CD4-positive, alpha-beta memory T cell (primary cell): ENCODE data around the gene TBC1D4. TPM values are rescaled to one million over a fixed set of nuclear protein-coding genes. Genes with fewer than 3 reads are reported as not detected.

Source experiments
- CTCF ChIA-PET: fragments of 350-600 bp; sonication (Branson Sonifier 250); formaldehyde crosslinking; loops from one replicate; lab custom pipeline; 2021; ENCODE audit warnings: inconsistent platforms; ENCODE audit not compliant: partially characterized antibody; lab: Charles Lee
- POLR2A ChIA-PET: fragments of 350-600 bp; sonication (Branson Sonifier 250); formaldehyde crosslinking; loops from one replicate; lab custom pipeline; 2021; ENCODE audit not compliant: partially characterized antibody; lab: Charles Lee
- DNase-seq, 5 donors: peaks; one replicate each; pipeline versions ENCODE4 v3.0.0 to v3.0.0-alpha.2; 2020 to 2022; ENCODE audit warnings: mixed read lengths in 1 of 5
- H3K27ac ChIP-seq: one replicate; pipeline ENCODE4 v1.7.0; 2013; ENCODE audit warnings: low read depth, low read length
- H3K27me3 ChIP-seq: 2 replicates; pipeline ENCODE4 v1.7.0; 2013; ENCODE audit warnings: mild to moderate bottlenecking, low read length, moderate library complexity; ENCODE audit not compliant: insufficient read depth
- H3K36me3 ChIP-seq: 2 replicates; pipeline ENCODE4 v1.7.0; 2013; ENCODE audit warnings: mild to moderate bottlenecking, low read length, moderate library complexity; ENCODE audit not compliant: insufficient read depth
- H3K4me1 ChIP-seq: 2 replicates; pipeline ENCODE4 v1.7.0; 2013; ENCODE audit warnings: mild to moderate bottlenecking, low read length, moderate library complexity; ENCODE audit not compliant: insufficient read depth
- H3K4me3 ChIP-seq, 2 donors: one replicate each; pipeline ENCODE4 v1.7.0; 2013; ENCODE audit warnings: low read length in 2 of 2, mild to moderate bottlenecking in 1 of 2
- H3K9me3 ChIP-seq, 2 donors: one replicate each; pipeline ENCODE4 v1.7.0; 2013; ENCODE audit warnings: low read length in 2 of 2, control low read depth in 1 of 2; ENCODE audit not compliant: control insufficient read depth in 1 of 2
- H3K27ac Mint-ChIP-seq, 7 donors: one replicate each; pipeline ENCODE4 v1.8.0; 2020 to 2021; ENCODE audit warnings: mixed read lengths in 7 of 7, mild to moderate bottlenecking in 6 of 7, inconsistent platforms in 3 of 7, moderate library complexity in 3 of 7
- H3K27me3 Mint-ChIP-seq, 2 donors: one replicate each; pipeline ENCODE4 v1.8.0; 2020 to 2021; ENCODE audit warnings: mixed read lengths in 2 of 2
- H3K36me3 Mint-ChIP-seq, 2 donors: one replicate each; pipeline ENCODE4 v1.8.0; 2020 to 2021; ENCODE audit warnings: mixed read lengths in 2 of 2, inconsistent platforms in 1 of 2, mild to moderate bottlenecking in 1 of 2
- H3K4me1 Mint-ChIP-seq, 4 donors: one replicate each; pipeline ENCODE4 v1.8.0; 2020 to 2021; ENCODE audit warnings: mixed read lengths in 4 of 4, mild to moderate bottlenecking in 1 of 4
- H3K4me3 Mint-ChIP-seq, 8 donors: one replicate each; pipeline ENCODE4 v1.8.0; 2020 to 2021; ENCODE audit warnings: mixed read lengths in 8 of 8, mild to moderate bottlenecking in 7 of 8, moderate library complexity in 6 of 8, inconsistent platforms in 3 of 8
- H3K9me3 Mint-ChIP-seq, 8 donors: one replicate each; pipeline ENCODE4 v1.8.0; 2020 to 2021; ENCODE audit warnings: mixed read lengths in 8 of 8, mild to moderate bottlenecking in 5 of 8, inconsistent platforms in 3 of 8, moderate library complexity in 1 of 8
- intact Hi-C: fragments of 100-400 bp; cut with micrococcal nuclease; formaldehyde crosslinking; loops from one replicate; pipeline ENCODE4 v1.15.1; 2023
- polyA plus RNA-seq, 2 donors: library from polyadenylated mRNA; unstranded; fragments of 300-500 nt; fragmentation: Illumina TruSeq; gene quantifications; one replicate each; pipeline ENCODE4 v1.2.3, GENCODE V29; 2021
- total RNA-seq, 2 experiments: library from RNA; stranded (reverse); gene quantifications; one replicate each; pipeline ENCODE4 v1.2.3, GENCODE V29; 2021

Gene TBC1D4
- total and polyA plus RNA-seq, 4 experiments from 2014 or later: 9.5 to 67.2 (median 45.4) TPM

DNA sequence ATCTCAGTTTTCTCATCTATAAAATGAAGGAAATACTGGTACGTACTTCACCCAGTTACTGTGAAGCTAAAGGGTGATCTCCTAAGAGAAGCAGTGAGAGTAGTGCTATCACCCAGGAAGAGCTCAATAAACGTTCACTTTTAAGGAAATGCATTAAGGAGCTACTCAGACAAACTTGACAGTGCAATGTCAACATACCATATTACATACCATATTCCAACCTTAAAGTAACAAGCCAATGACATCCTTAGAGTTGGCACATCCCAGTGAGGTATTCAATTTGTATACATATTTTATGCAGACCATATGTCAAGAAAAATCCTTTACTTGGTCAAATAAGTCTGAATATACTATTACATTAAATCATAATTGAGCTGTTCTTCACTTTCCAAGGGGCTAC lies 7.0 kb downstream of the TBC1D4 start:
- no peak overlapping the region for H3K27ac Mint-ChIP-seq
- DNase-seq: no peak
- intact Hi-C loops: no loop called here
- no peaks in the 10 kb centered on the region for H3K36me3 Mint-ChIP-seq
- H3K27ac ChIP-seq: no peak overlapping the region
- H3K4me1 Mint-ChIP-seq: no peaks in the 10 kb centered on the region
- CTCF ChIA-PET: interaction anchor here (1.2 kb wide), 1 partner anchor 9 kb away, joined by 3 read pairs; no protein-coding TSS in a partner anchor
- H3K27me3 Mint-ChIP-seq: peaks cover 15 to 16% of the 10 kb centered on the region in 2 donors
- no peaks in the 10 kb centered on the region for H3K9me3 Mint-ChIP-seq
- no peaks in the 10 kb centered on the region for H3K27me3 ChIP-seq
- H3K4me1 ChIP-seq: no peaks in the 10 kb centered on the region
- H3K4me3 ChIP-seq: no peak overlapping the region
- no peaks in the 10 kb centered on the region for H3K9me3 ChIP-seq
- POLR2A ChIA-PET: no interaction called here
- H3K36me3 ChIP-seq: no peaks in the 10 kb centered on the region
- no peak overlapping the region for H3K4me3 Mint-ChIP-seq

GRCh38 chr13:75473468-75473867 lies 8.5 kb downstream of the TBC1D4 start:
- intact Hi-C loops: no loop called here
- H3K27ac Mint-ChIP-seq: no peak overlapping the region
- H3K27me3 Mint-ChIP-seq: peaks cover 6 to 9% of the 10 kb centered on the region in 2 donors
- Histone ChIP-seq H3K27ac (no peak overlapping the region), H3K9me3 (no peaks in the 10 kb centered on the region), H3K4me3 (no peak overlapping the region), H3K27me3 (no peaks in the 10 kb centered on the region), H3K4me1 (no peaks in the 10 kb centered on the region), H3K36me3 (no peaks in the 10 kb centered on the region)
- no peak for DNase-seq
- H3K36me3 Mint-ChIP-seq: no peaks in the 10 kb centered on the region
- no peak overlapping the region for H3K4me3 Mint-ChIP-seq
- POLR2A ChIA-PET: no interaction called here
- H3K4me1 Mint-ChIP-seq: no peaks in the 10 kb centered on the region
- no peaks in the 10 kb centered on the region for H3K9me3 Mint-ChIP-seq
- CTCF ChIA-PET: no interaction called here

DNA sequence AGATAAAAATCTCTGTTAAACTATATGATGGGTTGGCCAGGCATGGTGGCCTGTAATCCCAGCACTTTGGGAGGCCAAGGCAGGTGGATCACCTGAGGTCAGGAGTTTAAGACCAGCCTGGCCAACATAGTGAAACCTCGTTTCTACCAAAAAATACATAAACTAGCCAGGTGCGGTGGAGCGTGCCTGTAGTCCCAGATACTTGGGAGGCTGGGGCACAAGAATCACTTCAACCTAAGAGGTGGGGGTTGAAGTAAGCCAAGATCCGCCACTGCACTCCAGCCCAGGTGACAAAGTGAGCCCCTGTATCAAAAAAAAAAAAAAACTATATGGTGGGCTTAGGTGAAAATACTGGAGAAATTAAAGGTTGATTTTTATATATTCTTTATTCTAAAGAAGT lies 11.3 kb downstream of the TBC1D4 start:
- no peaks in the 10 kb centered on the region for H3K4me1 ChIP-seq
- peaks cover 5% of the 10 kb centered on the region in 2 donors for H3K27me3 Mint-ChIP-seq
- no peaks in the 10 kb centered on the region for H3K36me3 ChIP-seq
- ChIA-PET CTCF (no interaction called here), POLR2A (no interaction called here)
- no peaks in the 10 kb centered on the region for H3K27me3 ChIP-seq
- DNase-seq: no peak
- no peak overlapping the region for H3K4me3 Mint-ChIP-seq
- no peak overlapping the region for H3K27ac Mint-ChIP-seq
- H3K4me3 ChIP-seq: no peak overlapping the region
- H3K4me1 Mint-ChIP-seq: no peaks in the 10 kb centered on the region
- no peaks in the 10 kb centered on the region for H3K9me3 ChIP-seq
- intact Hi-C loops: no loop called here
- no peaks in the 10 kb centered on the region for H3K36me3 Mint-ChIP-seq
- no peaks in the 10 kb centered on the region for H3K9me3 Mint-ChIP-seq
- no peak overlapping the region for H3K27ac ChIP-seq

DNA sequence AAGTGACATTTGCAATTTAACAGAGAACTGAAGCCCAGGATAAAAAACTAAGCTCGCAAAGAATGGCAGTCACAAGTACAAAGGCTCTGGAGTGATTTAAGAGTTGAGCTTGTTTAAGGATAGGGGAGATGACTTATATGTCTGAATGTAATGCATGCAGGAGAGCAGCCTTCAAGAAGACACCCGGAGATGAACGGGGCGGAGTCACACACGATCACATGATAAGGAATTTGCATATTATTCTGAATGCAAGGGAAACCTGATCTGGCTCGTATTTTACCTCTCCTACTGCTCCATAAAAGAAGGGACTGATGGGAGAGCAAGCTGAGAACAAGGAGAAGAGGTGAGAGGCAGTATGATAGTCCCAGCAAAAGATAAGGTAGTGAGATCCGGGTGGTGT lies 12.9 kb downstream of the TBC1D4 start:
- Mint-ChIP-seq H3K9me3 (peaks cover 0 to 4% (median 0%) of the 10 kb centered on the region in 8 donors), H3K4me3 (no peak overlapping the region), H3K27me3 (peaks cover 8% of the 10 kb centered on the region in 2 donors), H3K36me3 (no peaks in the 10 kb centered on the region), H3K4me1 (no peaks in the 10 kb centered on the region), H3K27ac (peak overlapping the region in 1 of 7 donors; percentile 65)
- intact Hi-C loops: no loop called here
- H3K36me3 ChIP-seq: no peaks in the 10 kb centered on the region
- H3K4me3 ChIP-seq: no peak overlapping the region
- H3K27ac ChIP-seq: no peak overlapping the region
- DNase-seq: no peak
- no peaks in the 10 kb centered on the region for H3K27me3 ChIP-seq
- H3K9me3 ChIP-seq: no peaks in the 10 kb centered on the region
- no peaks in the 10 kb centered on the region for H3K4me1 ChIP-seq
- POLR2A ChIA-PET: no interaction called here
- CTCF ChIA-PET: interaction anchor here (1.7 kb wide), 1 partner anchor 14 kb away, joined by 4 read pairs; the partner anchor contains the start of gene TBC1D4

DNA sequence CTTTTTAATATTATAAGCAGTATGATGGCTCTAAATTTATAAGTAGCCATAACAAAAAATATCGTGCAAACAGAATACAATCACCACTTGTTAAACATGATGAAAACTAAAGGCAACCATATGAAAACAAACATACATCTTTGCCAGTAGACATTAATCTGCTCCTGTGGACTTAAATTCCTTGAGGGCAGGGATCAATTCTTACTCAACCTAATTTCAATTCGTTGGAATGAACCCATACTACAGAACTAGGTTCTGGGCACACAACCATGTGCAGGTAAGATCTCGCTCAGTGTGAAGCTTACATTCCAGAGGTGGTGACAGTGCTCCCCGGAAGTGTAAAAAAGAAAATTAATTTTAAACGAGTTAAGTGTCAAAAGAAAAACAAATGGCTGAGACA lies 13.4 kb downstream of the TBC1D4 start:
- no peaks in the 10 kb centered on the region for H3K9me3 ChIP-seq
- no peak overlapping the region for H3K4me3 ChIP-seq
- POLR2A ChIA-PET: no interaction called here
- peaks cover 10% of the 10 kb centered on the region in 2 donors for H3K27me3 Mint-ChIP-seq
- no peaks in the 10 kb centered on the region for H3K27me3 ChIP-seq
- no peaks in the 10 kb centered on the region for H3K4me1 Mint-ChIP-seq
- intact Hi-C loops: no loop called here
- no peaks in the 10 kb centered on the region for H3K36me3 Mint-ChIP-seq
- CTCF ChIA-PET: interaction anchor here (1.7 kb wide), 1 partner anchor 14 kb away, joined by 4 read pairs; the partner anchor contains the start of gene TBC1D4
- H3K27ac Mint-ChIP-seq: no peak overlapping the region
- H3K27ac ChIP-seq: no peak overlapping the region
- no peak for DNase-seq
- H3K4me1 ChIP-seq: no peaks in the 10 kb centered on the region
- no peak overlapping the region for H3K4me3 Mint-ChIP-seq
- H3K36me3 ChIP-seq: no peaks in the 10 kb centered on the region
- H3K9me3 Mint-ChIP-seq: peaks cover 0 to 4% (median 0%) of the 10 kb centered on the region in 8 donors

DNA sequence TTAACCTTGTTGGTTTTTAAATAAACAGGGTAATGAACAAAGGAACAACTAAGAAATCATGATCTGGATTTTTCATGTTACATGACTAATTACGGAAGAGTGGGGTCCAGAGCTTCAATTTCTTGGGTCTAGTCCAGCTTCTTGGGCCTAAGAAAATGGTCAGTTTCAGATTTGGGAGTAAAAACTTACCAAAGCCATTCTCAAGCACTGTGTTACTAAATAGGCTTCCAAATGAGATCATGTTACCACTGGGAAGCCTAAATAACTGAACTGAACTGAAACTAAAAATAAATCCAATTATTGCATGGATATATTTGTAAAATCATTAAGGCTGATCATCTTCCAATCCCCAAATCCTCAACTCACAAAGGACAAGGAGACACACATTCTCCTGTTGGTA lies 13.9 kb downstream of the TBC1D4 start:
- no peaks in the 10 kb centered on the region for H3K36me3 Mint-ChIP-seq
- H3K27ac Mint-ChIP-seq: no peak overlapping the region
- no peaks in the 10 kb centered on the region for H3K36me3 ChIP-seq
- ChIA-PET POLR2A (no interaction called here), CTCF (interaction anchor here (1.7 kb wide), 1 partner anchor 15 kb away, joined by 4 read pairs; the partner anchor contains the start of gene TBC1D4)
- no peak for DNase-seq
- H3K9me3 ChIP-seq: no peaks in the 10 kb centered on the region
- intact Hi-C loops: no loop called here
- H3K27ac ChIP-seq: no peak overlapping the region
- no peaks in the 10 kb centered on the region for H3K4me1 ChIP-seq
- no peak overlapping the region for H3K4me3 ChIP-seq
- no peak overlapping the region for H3K4me3 Mint-ChIP-seq
- peaks cover 10 to 13% of the 10 kb centered on the region in 2 donors for H3K27me3 Mint-ChIP-seq
- H3K27me3 ChIP-seq: no peaks in the 10 kb centered on the region
- peaks cover 0 to 4% (median 0%) of the 10 kb centered on the region in 8 donors for H3K9me3 Mint-ChIP-seq
- no peaks in the 10 kb centered on the region for H3K4me1 Mint-ChIP-seq

GRCh38 chr13:75467040-75467728 lies 14.8 kb downstream of the TBC1D4 start:
- H3K27me3 ChIP-seq: no peaks in the 10 kb centered on the region
- POLR2A ChIA-PET: no interaction called here
- H3K4me3 Mint-ChIP-seq: no peak overlapping the region
- H3K36me3 Mint-ChIP-seq: no peaks in the 10 kb centered on the region
- no peaks in the 10 kb centered on the region for H3K9me3 ChIP-seq
- H3K4me1 ChIP-seq: no peaks in the 10 kb centered on the region
- no peaks in the 10 kb centered on the region for H3K36me3 ChIP-seq
- intact Hi-C loops: no loop called here
- H3K4me1 Mint-ChIP-seq: no peaks in the 10 kb centered on the region
- no peak for DNase-seq
- peaks cover 12 to 14% of the 10 kb centered on the region in 2 donors for H3K27me3 Mint-ChIP-seq
- CTCF ChIA-PET: no interaction called here
- H3K4me3 ChIP-seq: no peak overlapping the region
- no peak overlapping the region for H3K27ac Mint-ChIP-seq
- H3K27ac ChIP-seq: no peak overlapping the region
- H3K9me3 Mint-ChIP-seq: peaks cover 0 to 4% (median 0%) of the 10 kb centered on the region in 8 donors
